ENCODE data around the gene TMEM240.

DNA sequence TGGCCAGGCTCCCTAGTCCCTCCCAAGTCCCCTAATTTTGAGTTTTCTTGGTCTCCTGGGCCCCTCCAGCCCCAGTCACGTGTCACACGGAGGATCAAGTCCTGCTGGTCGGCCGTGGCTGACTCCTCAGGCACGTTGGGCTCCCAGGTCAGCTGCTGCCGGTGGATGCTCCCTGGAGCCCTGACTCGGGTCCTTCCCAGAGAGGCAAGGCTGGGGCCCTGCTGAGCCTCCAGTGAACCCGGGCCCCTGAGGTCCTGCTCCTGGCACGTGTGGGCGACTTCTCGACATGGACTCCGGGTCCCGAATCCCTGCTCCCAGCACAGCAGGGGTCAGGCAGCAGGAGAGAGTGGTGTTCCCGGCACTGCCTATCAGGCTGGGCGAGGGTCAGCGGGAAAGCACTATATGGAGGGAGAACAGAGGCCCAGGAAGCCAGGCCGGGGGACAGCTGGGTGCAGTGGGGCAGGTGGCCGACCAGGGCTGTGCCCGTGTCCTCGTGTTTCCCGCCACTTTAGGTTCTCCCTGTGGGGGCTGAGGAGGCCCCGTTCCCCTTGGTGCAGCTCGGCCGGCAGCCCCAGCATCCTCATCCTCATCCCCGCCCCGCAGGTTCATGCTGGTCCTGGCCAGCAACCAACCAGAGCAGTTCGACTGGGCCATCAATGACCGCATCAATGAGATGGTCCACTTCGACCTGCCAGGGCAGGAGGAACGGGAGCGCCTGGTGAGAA is 13.2 kb downstream of the TMEM240 start:
- TF ChIP-seq, protein P1, sequence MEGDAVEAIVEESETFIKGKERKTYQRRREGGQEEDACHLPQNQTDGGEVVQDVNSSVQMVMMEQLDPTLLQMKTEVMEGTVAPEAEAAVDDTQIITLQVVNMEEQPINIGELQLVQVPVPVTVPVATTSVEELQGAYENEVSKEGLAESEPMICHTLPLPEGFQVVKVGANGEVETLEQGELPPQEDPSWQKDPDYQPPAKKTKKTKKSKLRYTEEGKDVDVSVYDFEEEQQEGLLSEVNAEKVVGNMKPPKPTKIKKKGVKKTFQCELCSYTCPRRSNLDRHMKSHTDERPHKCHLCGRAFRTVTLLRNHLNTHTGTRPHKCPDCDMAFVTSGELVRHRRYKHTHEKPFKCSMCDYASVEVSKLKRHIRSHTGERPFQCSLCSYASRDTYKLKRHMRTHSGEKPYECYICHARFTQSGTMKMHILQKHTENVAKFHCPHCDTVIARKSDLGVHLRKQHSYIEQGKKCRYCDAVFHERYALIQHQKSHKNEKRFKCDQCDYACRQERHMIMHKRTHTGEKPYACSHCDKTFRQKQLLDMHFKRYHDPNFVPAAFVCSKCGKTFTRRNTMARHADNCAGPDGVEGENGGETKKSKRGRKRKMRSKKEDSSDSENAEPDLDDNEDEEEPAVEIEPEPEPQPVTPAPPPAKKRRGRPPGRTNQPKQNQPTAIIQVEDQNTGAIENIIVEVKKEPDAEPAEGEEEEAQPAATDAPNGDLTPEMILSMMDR (IDR thresholded peaks at IDR 0.05; ENCODE audit: low read depth, low read length, missing input control), result no peak
- TF ChIP-seq RXRA (IDR thresholded peaks at IDR 0.05) (no peak), SP1 (IDR thresholded peaks at IDR 0.05) (no peak), JUND (IDR thresholded peaks at IDR 0.05) (no peak)
- TF ChIP-seq, protein P2, sequence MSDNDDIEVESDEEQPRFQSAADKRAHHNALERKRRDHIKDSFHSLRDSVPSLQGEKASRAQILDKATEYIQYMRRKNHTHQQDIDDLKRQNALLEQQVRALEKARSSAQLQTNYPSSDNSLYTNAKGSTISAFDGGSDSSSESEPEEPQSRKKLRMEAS (IDR thresholded peaks at IDR 0.05), result no peak

Measured in liver (tissue), 3 donors.